ENCODE results near the gene ADCYAP1R1. TPM values are rescaled to one million over a fixed set of nuclear protein-coding genes. Genes with fewer than 3 reads are reported as not detected.
A peak's percentile ranks its signal among the peaks of the same experiment; 100 is the strongest.

ADCYAP1R1 gene
- total RNA-seq, 1 donor from 2014 or later, result 39.3 TPM

- TF ChIP-seq CTCF (IDR thresholded peaks at IDR 0.05; ENCODE audit: unreplicated experiment), result no peak
- DNase-seq (ENCODE audit: low spot score), result no peak
- Mint-ChIP-seq H3K4me3 (ENCODE audit: unreplicated experiment) (no peak overlapping the region), H3K9me3 (ENCODE audit: unreplicated experiment) (no peaks in the 10 kb centered on the region), H3K27ac (ENCODE audit: unreplicated experiment) (no peak overlapping the region), H3K36me3 (ENCODE audit: low read depth, unreplicated experiment) (peaks cover 16% of the 10 kb centered on the region), H3K27me3 (ENCODE audit: unreplicated experiment) (peaks cover 17% of the 10 kb centered on the region), H3K4me1 (ENCODE audit: unreplicated experiment) (peaks cover 3% of the 10 kb centered on the region)
These were observed 53.3 kb downstream of the ADCYAP1R1 start for GRCh38 chr7:31105256-31105950.

- peaks cover 14% of the 10 kb centered on the region for H3K36me3 Mint-ChIP-seq (ENCODE audit: low read depth, unreplicated experiment)
- H3K4me1 Mint-ChIP-seq (ENCODE audit: unreplicated experiment), result no peaks in the 10 kb centered on the region
- no peaks in the 10 kb centered on the region for H3K9me3 Mint-ChIP-seq (ENCODE audit: unreplicated experiment)
- DNase-seq (ENCODE audit: low spot score), result no peak
- H3K27me3 Mint-ChIP-seq (ENCODE audit: unreplicated experiment), result peaks cover 20% of the 10 kb centered on the region
- no peak overlapping the region for H3K27ac Mint-ChIP-seq (ENCODE audit: unreplicated experiment)
- no peak overlapping the region for H3K4me3 Mint-ChIP-seq (ENCODE audit: unreplicated experiment)
- no peak for TF ChIP-seq CTCF (IDR thresholded peaks at IDR 0.05; ENCODE audit: unreplicated experiment)
These were observed 54.4 kb downstream of the ADCYAP1R1 start for GRCh38 chr7:31106303-31107105.

- H3K27me3 Mint-ChIP-seq (ENCODE audit: unreplicated experiment), result peaks cover 18% of the 10 kb centered on the region
- no peaks in the 10 kb centered on the region for H3K9me3 Mint-ChIP-seq (ENCODE audit: unreplicated experiment)
- no peaks in the 10 kb centered on the region for H3K4me1 Mint-ChIP-seq (ENCODE audit: unreplicated experiment)
- DNase-seq (ENCODE audit: low spot score), result no peak
- peak overlapping the region; percentile 37 for H3K4me3 Mint-ChIP-seq (ENCODE audit: unreplicated experiment)
- no peak for TF ChIP-seq CTCF (IDR thresholded peaks at IDR 0.05; ENCODE audit: unreplicated experiment)
- peak overlapping the region; percentile 18 for H3K27ac Mint-ChIP-seq (ENCODE audit: unreplicated experiment)
- peaks cover 14% of the 10 kb centered on the region for H3K36me3 Mint-ChIP-seq (ENCODE audit: low read depth, unreplicated experiment)
These were observed 55.3 kb downstream of the ADCYAP1R1 start for GRCh38 chr7:31107106-31108090.

GRCh38 chr7:31108097-31108657 is 56.1 kb downstream of the ADCYAP1R1 start:
- H3K27ac Mint-ChIP-seq (ENCODE audit: unreplicated experiment), result peak overlapping the region; percentile 18
- H3K4me1 Mint-ChIP-seq (ENCODE audit: unreplicated experiment), result peaks cover 5% of the 10 kb centered on the region
- no peak for DNase-seq (ENCODE audit: low spot score)
- no peak for TF ChIP-seq CTCF (IDR thresholded peaks at IDR 0.05; ENCODE audit: unreplicated experiment)
- peaks cover 15% of the 10 kb centered on the region for H3K27me3 Mint-ChIP-seq (ENCODE audit: unreplicated experiment)
- no peaks in the 10 kb centered on the region for H3K9me3 Mint-ChIP-seq (ENCODE audit: unreplicated experiment)
- H3K36me3 Mint-ChIP-seq (ENCODE audit: low read depth, unreplicated experiment), result peaks cover 8% of the 10 kb centered on the region
- H3K4me3 Mint-ChIP-seq (ENCODE audit: unreplicated experiment), result peak overlapping the region; percentile 37

Measured in endothelial cell (in vitro differentiated cells).